SU-DHL-6 (cell line): Measurements from ENCODE around the gene DUS1L.

Experiments used
- H2AFZ ChIP-seq: fragments of 200-600 bp; sonication (generic); 2 replicates; pipeline ENCODE4 v1.6.1; 2014; ENCODE audit warnings: low read depth, mild to moderate bottlenecking, moderate library complexity, mixed read lengths, antibody characterized with exemption, low read length; ENCODE audit not compliant: severe bottlenecking
- H3F3A ChIP-seq: fragments of 200-600 bp; shearing (Covaris generic); 2 replicates; pipeline ENCODE4 v1.6.0; 2016; ENCODE audit warnings: antibody characterized with exemption, mild to moderate bottlenecking; ENCODE audit not compliant: insufficient read depth
- H3K27ac ChIP-seq: fragments of 200-600 bp; sonication (generic); 2 replicates; pipeline ENCODE4 v1.5.1; 2016; ENCODE audit warnings: low read depth, mild to moderate bottlenecking, low read length, moderate library complexity, mixed read lengths
- H3K27me3 ChIP-seq: fragments of 200-600 bp; sonication (generic), shearing (Covaris generic); 2 replicates; pipeline ENCODE4 v1.6.0; 2014; ENCODE audit warnings: mild to moderate bottlenecking, low read length
- H3K36me3 ChIP-seq: fragments of 200-600 bp; sonication (generic); 2 replicates; pipeline ENCODE4 v1.6.1; 2014; ENCODE audit warnings: mild to moderate bottlenecking, low read length, mixed read lengths
- H3K4me2 ChIP-seq: fragments of 300-600, 200-600 bp; shearing (Covaris generic), sonication (generic); 2 replicates; pipeline ENCODE4 v1.6.0; 2014; ENCODE audit warnings: low read length, low read depth, mild to moderate bottlenecking; ENCODE audit not compliant: poor library complexity, severe bottlenecking
- H3K4me3 ChIP-seq: fragments of 200-600 bp; sonication (generic); 2 replicates; pipeline ENCODE4 v1.5.1; 2014; ENCODE audit warnings: antibody characterized with exemption, low read length, mild to moderate bottlenecking, mixed read lengths; ENCODE audit not compliant: insufficient read depth, poor library complexity, severe bottlenecking
- H3K79me2 ChIP-seq: fragments of 200-600 bp; sonication (generic); 2 replicates; pipeline ENCODE4 v1.6.1; 2014; ENCODE audit warnings: mild to moderate bottlenecking, low read length, moderate library complexity; ENCODE audit not compliant: insufficient read depth
- H3K9ac ChIP-seq: fragments of 200-600 bp; sonication (generic); 2 replicates; pipeline ENCODE4 v1.7.0; 2014; ENCODE audit warnings: mild to moderate bottlenecking, low read length
- H3K9me2 ChIP-seq: fragments of 200-600 bp; sonication (generic); replicated peaks from 2 replicates; pipeline ENCODE4 v1.6.1; 2014; ENCODE audit warnings: low read length; ENCODE audit not compliant: insufficient read depth
- H3K9me3 ChIP-seq: fragments of 200-600 bp; sonication (generic); 2 replicates; pipeline ENCODE4 v1.6.1; 2014; ENCODE audit warnings: low read length, mixed read lengths; ENCODE audit not compliant: insufficient read depth
- H4K20me1 ChIP-seq: fragments of 200-600 bp; sonication (generic); 2 replicates; pipeline ENCODE4 v1.6.1; 2014; ENCODE audit warnings: low read depth, mild to moderate bottlenecking, antibody characterized with exemption, low read length, moderate library complexity, mixed read lengths
- CTCF ChIP-seq: fragments of 200-600 bp; sonication (generic); IDR thresholded peaks from one replicate; pipeline ENCODE4 v1.5.1; 2017; ENCODE audit warnings: antibody characterized with exemption, mild to moderate bottlenecking, low read length, moderate library complexity; ENCODE audit not compliant: insufficient read depth, poor library complexity, severe bottlenecking
- EZH2phosphoT487 ChIP-seq: fragments of 200-600 bp; sonication (generic), shearing (Covaris generic); conservative IDR thresholded peaks from 2 replicates; pipeline ENCODE4 v1.6.1; 2018; ENCODE audit warnings: mild to moderate bottlenecking, antibody characterized with exemption, low read length, moderate library complexity, mixed read lengths

Gene DUS1L

GRCh38 chr17:82018989-82019689 lies 46.5 kb downstream of the DUS1L start:
- no peaks in the 10 kb centered on the region for H3K9me2 ChIP-seq
- TF ChIP-seq CTCF = no peak
- H3K9me3 ChIP-seq = no peaks in the 10 kb centered on the region
- no peaks in the 10 kb centered on the region for H4K20me1 ChIP-seq
- H3K36me3 ChIP-seq = no peaks in the 10 kb centered on the region
- peaks cover 22% of the 10 kb centered on the region for H3K79me2 ChIP-seq
- H3K4me3 ChIP-seq = no peak overlapping the region
- no peaks in the 10 kb centered on the region for H3K27me3 ChIP-seq
- no peak overlapping the region for H3K27ac ChIP-seq
- H2AFZ ChIP-seq = no peak overlapping the region
- 0 out of 2 replicates have a peak, but pooled peaks cover 6% of the 10 kb centered on the region for H3F3A ChIP-seq
- no peak overlapping the region for H3K9ac ChIP-seq
- no peak overlapping the region for H3K4me2 ChIP-seq

DNA sequence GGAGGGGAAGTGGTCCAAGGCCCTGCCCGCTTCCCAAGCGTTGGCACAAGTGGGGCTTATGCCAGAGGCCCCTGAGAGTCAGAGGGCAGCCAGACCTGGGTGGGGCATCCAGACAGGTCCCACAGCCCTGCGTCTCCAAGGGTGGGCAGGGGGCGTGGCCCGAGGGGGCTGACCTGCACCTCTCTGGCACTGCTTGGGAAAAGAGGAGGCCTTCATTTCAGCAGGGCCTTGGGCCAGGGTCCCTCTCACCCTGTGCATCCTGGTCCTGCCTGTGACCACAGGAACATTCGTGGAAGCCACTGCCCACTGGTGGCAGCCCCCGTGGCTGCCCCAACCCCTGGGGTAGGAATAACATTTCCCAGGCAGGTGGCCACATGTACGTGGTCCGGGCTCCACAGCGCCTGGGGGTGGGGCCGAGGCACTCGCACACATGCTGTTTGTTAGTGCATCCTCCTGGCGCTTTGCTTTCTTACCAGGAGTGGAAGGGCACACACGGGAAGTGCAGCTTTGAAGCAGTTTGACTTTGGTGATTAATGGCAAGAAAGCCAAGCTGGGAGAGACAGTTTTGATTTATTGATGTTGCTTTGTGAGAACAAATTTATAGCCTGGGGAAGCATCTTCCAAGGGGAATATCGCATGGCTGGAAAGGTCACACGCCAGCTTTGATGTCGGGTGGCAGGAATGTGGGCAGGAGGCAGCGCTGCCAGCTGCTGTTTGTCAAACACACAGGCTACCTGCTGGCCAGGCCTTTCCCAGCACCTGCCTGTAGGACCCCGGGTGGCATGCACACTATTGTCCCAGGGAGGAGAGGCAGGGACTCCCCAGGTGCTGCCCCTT lies 47.2 kb downstream of the DUS1L start:
- Histone ChIP-seq H3K27ac (no peak overlapping the region), H3K9ac (no peak overlapping the region), H2AFZ (no peak overlapping the region), H3K36me3 (no peaks in the 10 kb centered on the region), H3K4me2 (no peak overlapping the region), H3K27me3 (no peaks in the 10 kb centered on the region), H3K4me3 (no peak overlapping the region), H4K20me1 (no peaks in the 10 kb centered on the region), H3K9me3 (no peaks in the 10 kb centered on the region), H3F3A (0 out of 2 replicates have a peak, but pooled peaks cover 6% of the 10 kb centered on the region), H3K79me2 (peaks cover 15% of the 10 kb centered on the region), H3K9me2 (no peaks in the 10 kb centered on the region)
- TF ChIP-seq CTCF (no peak), EZH2phosphoT487 (no peak)

DNA sequence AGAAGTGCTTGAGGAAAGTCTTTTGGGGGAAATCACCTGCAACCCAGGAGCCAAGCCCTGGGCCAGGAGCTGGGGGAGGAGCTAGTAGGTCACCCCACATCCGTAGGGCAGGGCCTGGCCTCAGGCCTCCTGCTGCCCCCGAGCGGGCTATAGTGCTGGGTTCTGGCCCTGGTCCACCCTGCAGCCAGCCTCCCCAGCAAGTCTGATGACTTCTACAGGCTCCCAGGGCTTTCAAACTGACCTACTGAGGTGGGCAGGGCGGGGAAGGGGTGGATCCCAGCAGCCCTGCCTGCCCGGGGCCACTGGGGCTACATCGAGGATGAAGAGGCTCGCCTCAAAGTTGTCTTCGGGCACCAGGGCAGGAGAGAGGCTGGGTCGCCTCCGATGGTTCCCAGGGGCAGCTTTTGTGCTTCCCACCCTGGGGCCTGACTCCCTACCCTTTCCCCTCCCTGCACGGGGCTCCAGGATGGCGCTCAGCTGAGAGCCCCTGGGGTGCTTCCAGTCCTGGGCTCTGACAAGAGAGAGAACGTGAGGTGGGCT lies 47.9 kb downstream of the DUS1L start:
- Histone ChIP-seq H3K27me3 (no peaks in the 10 kb centered on the region), H3K27ac (peak overlapping the region; percentile 24), H2AFZ (no peak overlapping the region), H3F3A (0 out of 2 replicates have a peak, but pooled peaks cover 6% of the 10 kb centered on the region), H3K9me3 (no peaks in the 10 kb centered on the region), H4K20me1 (no peaks in the 10 kb centered on the region), H3K4me2 (no peak overlapping the region), H3K36me3 (no peaks in the 10 kb centered on the region), H3K4me3 (no peak overlapping the region), H3K9me2 (no peaks in the 10 kb centered on the region), H3K9ac (no peak overlapping the region), H3K79me2 (peaks cover 15% of the 10 kb centered on the region)
- TF ChIP-seq CTCF (no peak), EZH2phosphoT487 (no peak)
